Left lung (tissue), 10 donors: ENCODE results near the gene DCAF11. TPM values are rescaled to one million over a fixed set of nuclear protein-coding genes. Genes with fewer than 3 reads are reported as not detected.
A peak's percentile ranks its signal among the peaks of the same experiment; 100 is the strongest.

Source experiments
- ATAC-seq: fragments of 200-7000 bp; cut with Tn5 transposase; one replicate; pipeline ENCODE4 v1.9.1; 2020; ENCODE audit warnings: moderate library complexity
- DNase-seq, 4 donors: peaks; one replicate each; pipeline ENCODE4 v3.0.0-alpha.2; 2013 to 2020
- H3K27ac ChIP-seq, 2 donors: fragments of 200-600 bp; sonication (generic) in 1 of 2; one replicate each; pipeline versions ENCODE4 v1.5.0 to v1.8.0; 2020 to 2021
- H3K27me3 ChIP-seq, 2 donors: fragments of 200-600 bp; sonication (generic) in 1 of 2; one replicate each; pipeline versions ENCODE4 v1.5.0 to v1.8.0; 2020 to 2021
- H3K36me3 ChIP-seq, 2 donors: fragments of 200-600 bp; sonication (generic) in 1 of 2; one replicate each; pipeline versions ENCODE4 v1.5.0 to v1.8.0; 2020 to 2021
- H3K4me1 ChIP-seq, 2 donors: fragments of 200-600 bp; one replicate each; pipeline ENCODE4 v1.8.0; 2021
- H3K4me3 ChIP-seq, 2 donors: fragments of 200-600 bp; sonication (generic) in 1 of 2; one replicate each; pipeline versions ENCODE4 v1.5.0 to v1.8.0; 2020 to 2021; ENCODE audit warnings: mild to moderate bottlenecking in 1 of 2
- H3K9me3 ChIP-seq, 2 donors: fragments of 200-600 bp; sonication (generic) in 1 of 2; one replicate each; pipeline versions ENCODE4 v1.5.0 to v1.8.0; 2020 to 2021
- CTCF ChIP-seq, 2 donors: fragments of 200-600 bp; sonication (generic) in 1 of 2; IDR thresholded peaks; one replicate each; pipeline versions ENCODE4 v1.5.0 to v1.8.0; 2021; ENCODE audit warnings: antibody characterized with exemption in 2 of 2
- intact Hi-C, 2 donors: fragments of 100-400 bp; cut with DNase I; formaldehyde crosslinking; loops; one replicate each; pipeline versions ENCODE4 v1.11.2 to v1.14.2; 2022
- polyA plus RNA-seq, 6 donors: library from polyadenylated mRNA; unstranded; fragments of 120-200 nt; gene quantifications; one replicate each; pipeline ENCODE4 v1.2.1, GENCODE V29; 2013; ENCODE audit not compliant: insufficient read length in 6 of 6
- total RNA-seq, 2 donors: library from RNA; stranded (reverse); fragmentation: NEBNext Ultra II Directional; extraction: Animal tissue kit (Norgen Biotek cat#: 25700); gene quantifications; one replicate each; pipeline ENCODE4 v1.2.1, GENCODE V29; 2021
- donor health status: DM: no; HTN: yes; CAD: no.
- donor health status: DM: no; HTN: no; CAD: no.

The DCAF11 gene
- total and polyA plus RNA-seq, 8 donors: 56.4 to 76.3 (median 65.1) TPM

GRCh38 chr14:24087004-24087403 lies 27.6 kb upstream of the DCAF11 start:
- Histone ChIP-seq H3K4me1 (peaks cover 0 to 6% of the 10 kb centered on the region in 2 donors), H3K4me3 (no peak overlapping the region), H3K27me3 (peaks cover 0 to 10% of the 10 kb centered on the region in 2 donors), H3K27ac (no peak overlapping the region), H3K9me3 (no peaks in the 10 kb centered on the region), H3K36me3 (no peaks in the 10 kb centered on the region)
- ATAC-seq: no peak
- intact Hi-C loops: no loop called here
- no peak for TF ChIP-seq CTCF (IDR thresholded peaks at IDR 0.05)
- no peak for DNase-seq

GRCh38 chr14:24088095-24088494 lies 26.5 kb upstream of the DCAF11 start:
- intact Hi-C loops: no loop called here
- ATAC-seq (no peak), DNase-seq (peak in 1 of 4 donors; percentile 17)
- Histone ChIP-seq H3K27me3 (no peaks in the 10 kb centered on the region), H3K36me3 (no peaks in the 10 kb centered on the region), H3K9me3 (no peaks in the 10 kb centered on the region), H3K27ac (no peak overlapping the region), H3K4me3 (no peak overlapping the region), H3K4me1 (peaks cover 4 to 14% of the 10 kb centered on the region in 2 donors)
- TF ChIP-seq CTCF (IDR thresholded peaks at IDR 0.05): no peak

- intact Hi-C loops: loop anchor here in 1 of 2 donors (10.0 kb wide), 1 partner anchor 75 kb away; no protein-coding TSS in a partner anchor
- Histone ChIP-seq H3K4me3 (no peak overlapping the region), H3K27ac (no peak overlapping the region), H3K9me3 (no peaks in the 10 kb centered on the region), H3K27me3 (no peaks in the 10 kb centered on the region), H3K4me1 (peaks cover 4 to 25% of the 10 kb centered on the region in 2 donors), H3K36me3 (no peaks in the 10 kb centered on the region)
- DNase-seq (no peak), ATAC-seq (no peak)
- no peak for TF ChIP-seq CTCF (IDR thresholded peaks at IDR 0.05)
Measured at GRCh38 chr14:24089890-24090289, 24.7 kb upstream of the DCAF11 start.

GRCh38 chr14:24092110-24092504 lies 22.5 kb upstream of the DCAF11 start:
- peak overlapping the region in 1 of 2 donors; percentile 95 for H3K27ac ChIP-seq
- intact Hi-C loops: loop anchor here in 1 of 2 donors (10.0 kb wide), 1 partner anchor 77 kb away; no protein-coding TSS in a partner anchor
- no peak for ATAC-seq
- peaks cover 0 to 4% of the 10 kb centered on the region in 2 donors for H3K36me3 ChIP-seq
- H3K4me3 ChIP-seq: no peak overlapping the region
- H3K4me1 ChIP-seq: peaks cover 6 to 36% of the 10 kb centered on the region in 2 donors
- H3K9me3 ChIP-seq: no peaks in the 10 kb centered on the region
- H3K27me3 ChIP-seq: no peaks in the 10 kb centered on the region
- DNase-seq: no peak
- TF ChIP-seq CTCF (IDR thresholded peaks at IDR 0.05): no peak

- H3K27ac ChIP-seq: peak overlapping the region in 1 of 2 donors; percentile 95
- peak in 1 of 4 donors; percentile 34 for DNase-seq
Measured at GRCh38 chr14:24092505-24093206, 21.9 kb upstream of the DCAF11 start.

More at GRCh38 chr14:24092505-24093206, 21.9 kb upstream of the DCAF11 start:
- Histone ChIP-seq H3K9me3 (no peaks in the 10 kb centered on the region), H3K36me3 (peaks cover 0 to 6% of the 10 kb centered on the region in 2 donors), H3K4me3 (no peak overlapping the region), H3K4me1 (peaks cover 6 to 36% of the 10 kb centered on the region in 2 donors), H3K27me3 (no peaks in the 10 kb centered on the region)
- intact Hi-C loops: loop anchor here in 1 of 2 donors (10.0 kb wide), 1 partner anchor 78 kb away; no protein-coding TSS in a partner anchor
- TF ChIP-seq CTCF (IDR thresholded peaks at IDR 0.05): no peak
- no peak for ATAC-seq
